ENCODE data around the gene PRSS48.
"Not testable (repeated sequence)": the region's sequence is repeated elsewhere in the genome, so short reads cannot be mapped to it uniquely, and the experiment has no call there.

PRSS48 gene

GRCh38 chr4:151276787-151277562 is at the start of gene PRSS48:
TSS of gene PRSS48 (plus strand) at chr4:151277161. CDS start at chr4:151277173, 12 bp downstream.
- in situ Hi-C loops (cut with HindIII; ENCODE audit: low sequenced_read_pairs) = no loop called here

- in situ Hi-C loops (cut with HindIII; ENCODE audit: low sequenced_read_pairs) = no loop called here
These were observed 49.8 kb upstream of the PRSS48 start for GRCh38 chr4:151227172-151227571.

GRCh38 chr4:151227731-151228130 is 49.2 kb upstream of the PRSS48 start:
- in situ Hi-C loops (cut with HindIII; ENCODE audit: low sequenced_read_pairs) = no loop called here

DNA sequence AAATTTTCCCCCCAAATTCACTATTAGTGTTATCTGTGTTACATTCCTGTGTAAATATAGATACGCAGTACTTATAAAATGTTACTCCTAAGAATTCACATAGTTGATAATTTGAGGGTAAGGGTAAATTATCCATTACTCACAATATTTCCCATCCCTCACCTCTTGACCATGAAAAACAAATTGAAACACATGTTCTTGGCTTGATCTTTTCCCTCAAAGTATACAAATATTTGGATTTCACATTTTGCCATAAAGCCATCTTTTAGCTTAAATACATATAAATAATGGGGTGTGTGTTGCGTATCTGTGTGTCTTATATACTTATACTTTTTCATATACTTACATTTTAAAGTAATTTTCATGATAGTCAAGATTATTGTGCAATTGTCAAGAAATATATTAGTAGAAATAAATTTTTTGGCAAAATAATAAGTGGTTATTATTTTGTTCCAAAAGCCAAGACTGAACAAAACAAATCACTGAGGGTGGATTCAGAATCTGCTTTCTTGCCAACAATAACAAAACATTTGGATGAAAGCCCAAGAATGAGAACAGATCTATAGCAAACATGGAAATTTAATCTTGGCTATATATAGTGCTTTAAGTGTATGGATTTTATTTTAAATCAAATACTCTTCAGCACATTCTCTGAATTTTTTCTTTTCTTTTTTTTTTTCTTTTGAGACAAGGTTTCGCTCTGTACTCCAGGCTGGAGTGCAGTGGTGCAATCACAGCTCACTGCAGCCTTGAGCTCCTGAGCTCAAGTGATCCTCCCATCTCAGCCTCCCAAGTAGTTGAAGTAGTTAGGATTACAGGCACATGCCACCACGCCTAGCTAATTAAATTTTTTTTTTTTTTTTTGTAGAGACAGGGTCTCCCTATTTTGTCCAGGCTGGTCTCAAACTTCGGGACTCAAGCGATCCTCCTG is 48.5 kb upstream of the PRSS48 start:
- in situ Hi-C loops (cut with HindIII; ENCODE audit: low sequenced_read_pairs) = no loop called here

GRCh38 chr4:151231915-151232595 is 44.9 kb upstream of the PRSS48 start:
- in situ Hi-C loops (cut with HindIII; ENCODE audit: low sequenced_read_pairs) = no loop called here

DNA sequence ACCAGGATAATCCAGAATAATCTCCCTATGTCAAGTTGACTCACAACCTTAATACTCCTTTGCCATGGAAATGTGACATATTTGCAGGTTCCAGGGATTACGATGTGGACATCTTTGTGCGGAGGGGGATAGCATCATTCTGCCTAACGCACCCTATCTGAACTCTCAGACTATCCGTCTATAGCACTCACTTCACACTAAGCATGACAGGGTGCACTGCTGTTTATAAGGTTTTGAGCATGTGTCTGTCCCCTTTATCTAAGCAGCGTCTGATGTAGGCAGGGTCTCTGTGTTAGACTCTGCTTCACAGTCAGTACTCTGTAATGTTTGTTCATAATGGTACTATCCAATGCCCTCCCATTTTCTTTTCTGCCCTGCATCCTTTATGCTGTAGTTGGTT is 43.4 kb upstream of the PRSS48 start:
- in situ Hi-C loops (cut with HindIII; ENCODE audit: low sequenced_read_pairs) = no loop called here

DNA sequence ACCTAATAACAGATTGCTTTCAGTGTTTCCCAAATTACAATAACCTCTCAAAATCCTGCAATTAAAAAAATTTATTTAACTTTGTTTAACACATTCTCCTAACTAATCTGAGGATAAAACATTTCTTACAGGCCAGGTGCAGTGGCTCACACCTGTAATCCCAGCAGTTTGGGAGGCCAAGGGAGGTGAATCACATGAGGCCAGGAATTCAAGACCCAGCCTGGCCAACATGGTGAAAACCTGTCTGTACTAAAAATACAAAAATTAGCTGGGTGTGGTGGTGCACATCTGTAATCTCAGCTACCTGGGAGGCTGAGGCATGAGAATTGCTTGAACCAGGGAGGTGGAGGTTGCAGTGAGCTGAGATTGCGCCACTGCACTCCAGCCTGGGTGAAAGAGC is 41.6 kb upstream of the PRSS48 start:
- in situ Hi-C loops (cut with HindIII; ENCODE audit: low sequenced_read_pairs) = not testable (repeated sequence)

- in situ Hi-C loops (cut with HindIII; ENCODE audit: low sequenced_read_pairs) = no loop called here
These were observed 40.9 kb upstream of the PRSS48 start for GRCh38 chr4:151236036-151236435.

DNA sequence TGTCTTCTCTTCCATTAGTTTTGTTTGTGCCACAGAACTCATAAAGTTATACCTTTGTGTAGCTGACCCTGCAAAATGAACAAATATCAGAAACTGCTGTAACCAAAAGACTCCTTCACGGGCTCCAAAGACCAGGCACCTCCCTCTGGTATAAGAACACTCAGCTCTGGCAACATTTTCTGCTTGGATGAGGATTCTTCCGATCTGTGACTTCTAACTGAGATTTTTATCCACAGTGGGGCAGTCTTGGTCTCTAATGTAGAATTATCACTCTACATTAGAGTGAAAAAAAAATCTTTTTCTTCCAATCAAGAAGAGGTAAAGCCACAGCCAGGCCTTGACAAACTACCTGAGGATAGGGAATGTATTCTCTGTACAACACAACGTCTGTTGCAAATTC is 38.5 kb upstream of the PRSS48 start:
- in situ Hi-C loops (cut with HindIII; ENCODE audit: low sequenced_read_pairs) = no loop called here

- in situ Hi-C loops (cut with HindIII; ENCODE audit: low sequenced_read_pairs) = no loop called here
These were observed 37.4 kb upstream of the PRSS48 start for GRCh38 chr4:151239608-151240007.

DNA sequence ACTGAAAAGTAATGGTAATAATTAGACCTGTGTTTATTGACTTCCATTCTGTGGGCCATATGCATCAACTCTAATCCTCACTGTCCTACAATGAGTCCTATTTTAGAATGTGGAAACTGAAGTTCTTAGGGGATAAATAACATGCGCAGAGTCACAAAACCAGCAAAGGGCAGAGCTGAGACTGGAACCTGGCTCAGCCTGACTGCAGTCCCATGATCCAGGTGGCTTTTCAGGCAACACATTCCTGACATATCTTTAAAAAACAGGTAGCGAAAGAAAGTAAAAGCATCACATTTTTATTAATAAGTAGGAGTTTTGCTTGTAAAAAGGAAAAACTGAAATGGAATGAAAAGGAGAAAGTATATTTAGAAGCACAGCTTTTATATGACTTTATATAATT is 34.7 kb upstream of the PRSS48 start:
- in situ Hi-C loops (cut with HindIII; ENCODE audit: low sequenced_read_pairs) = no loop called here

- in situ Hi-C loops (cut with HindIII; ENCODE audit: low sequenced_read_pairs) = no loop called here
These were observed 30.2 kb upstream of the PRSS48 start for GRCh38 chr4:151246742-151247141.

- in situ Hi-C loops (cut with HindIII; ENCODE audit: low sequenced_read_pairs) = no loop called here
These were observed 29.6 kb upstream of the PRSS48 start for GRCh38 chr4:151247395-151247794.

DNA sequence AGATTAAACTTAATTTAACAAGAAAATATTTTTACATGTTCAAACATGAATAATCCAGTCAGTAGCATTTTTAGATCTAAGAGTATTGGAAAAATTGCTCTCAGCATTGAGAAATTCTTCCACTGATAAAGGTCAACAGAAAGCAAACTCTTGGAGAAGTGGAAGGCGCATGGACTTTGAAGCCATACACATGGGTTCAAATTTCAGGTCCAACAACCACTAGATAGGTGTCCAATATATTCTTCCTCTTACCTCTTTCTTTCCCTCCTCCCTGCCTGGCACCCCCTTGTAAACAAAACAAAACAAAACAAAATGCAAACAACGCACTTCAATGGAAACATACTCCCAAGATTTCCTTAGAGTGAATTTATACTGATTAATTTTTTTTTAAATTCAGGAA is 28.4 kb upstream of the PRSS48 start:
- in situ Hi-C loops (cut with HindIII; ENCODE audit: low sequenced_read_pairs) = no loop called here

- in situ Hi-C loops (cut with HindIII; ENCODE audit: low sequenced_read_pairs) = no loop called here
These were observed 26.3 kb upstream of the PRSS48 start for GRCh38 chr4:151250706-151251105.

GRCh38 chr4:151251603-151252304 is 25.2 kb upstream of the PRSS48 start:
- in situ Hi-C loops (cut with HindIII; ENCODE audit: low sequenced_read_pairs) = no loop called here

DNA sequence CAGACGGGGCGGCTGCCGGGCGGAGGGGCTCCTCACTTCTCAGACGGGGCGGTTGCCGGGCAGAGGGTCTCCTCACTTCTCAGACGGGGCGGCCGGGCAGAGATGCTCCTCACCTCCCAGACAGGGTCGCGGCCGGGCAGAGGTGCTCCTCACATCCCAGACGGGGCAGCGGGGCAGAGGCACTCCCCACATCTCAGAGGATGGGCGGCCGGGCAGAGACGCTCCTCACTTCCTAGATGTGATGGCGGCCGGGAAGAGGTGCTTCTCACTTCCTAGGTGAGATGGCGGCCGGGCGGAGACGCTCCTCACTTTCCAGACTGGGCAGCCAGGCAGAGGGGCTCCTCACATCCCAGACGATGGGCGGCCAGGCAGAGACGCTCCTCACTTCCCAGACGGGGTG is 21.7 kb upstream of the PRSS48 start:
- in situ Hi-C loops (cut with HindIII; ENCODE audit: low sequenced_read_pairs) = not testable (repeated sequence)

DNA sequence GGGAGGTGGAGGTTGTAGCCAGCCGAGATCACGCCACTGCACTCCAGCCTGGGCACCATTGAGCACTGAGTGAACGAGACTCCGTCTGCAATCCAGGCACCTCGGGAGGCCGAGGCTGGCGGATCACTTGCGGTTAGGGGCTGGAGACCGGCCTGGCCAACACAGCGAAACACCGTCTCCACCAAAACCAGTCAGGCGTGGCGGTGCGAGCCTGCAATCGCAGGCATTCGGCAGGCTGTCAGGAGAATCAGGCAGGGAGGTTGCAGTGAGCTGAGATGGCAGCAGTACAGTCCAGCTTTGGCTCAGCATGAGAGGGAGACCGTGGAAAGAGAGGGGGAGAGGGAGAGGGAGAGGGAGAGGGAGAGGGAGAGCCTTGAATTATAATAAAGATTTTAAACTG is 21.3 kb upstream of the PRSS48 start:
- in situ Hi-C loops (cut with HindIII; ENCODE audit: low sequenced_read_pairs) = not testable (repeated sequence)

GRCh38 chr4:151256134-151256533 is 20.8 kb upstream of the PRSS48 start:
- in situ Hi-C loops (cut with HindIII; ENCODE audit: low sequenced_read_pairs) = no loop called here

GRCh38 chr4:151257704-151258103 is 19.3 kb upstream of the PRSS48 start:
- in situ Hi-C loops (cut with HindIII; ENCODE audit: low sequenced_read_pairs) = no loop called here

DNA sequence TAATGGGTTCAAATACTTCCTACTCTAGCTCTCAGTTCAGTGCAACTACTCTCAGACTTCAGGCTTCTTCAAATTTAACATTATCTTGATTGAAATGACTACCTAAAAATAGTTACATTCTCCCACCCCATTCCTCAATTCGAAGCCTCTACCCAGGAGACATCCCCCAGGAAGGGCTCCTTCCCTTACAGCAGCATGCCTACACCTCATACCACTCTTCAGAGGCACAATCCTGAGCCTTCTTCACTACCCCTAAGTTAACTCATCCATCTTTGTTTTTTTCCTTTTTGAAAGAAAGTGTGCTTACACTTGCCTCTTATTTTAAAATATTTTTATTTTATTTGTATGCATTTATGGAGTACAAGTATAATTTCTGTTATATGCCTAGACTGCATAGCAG is 17.2 kb upstream of the PRSS48 start:
- in situ Hi-C loops (cut with HindIII; ENCODE audit: low sequenced_read_pairs) = no loop called here
